SU-DHL-6 (cell line): ENCODE measurements around the gene ELAVL1.

Experiments
- H2AFZ ChIP-seq: fragments of 200-600 bp; sonication (generic); 2 replicates; pipeline ENCODE4 v1.6.1; 2014; ENCODE audit warnings: low read depth, mild to moderate bottlenecking, moderate library complexity, mixed read lengths, antibody characterized with exemption, low read length; ENCODE audit not compliant: severe bottlenecking
- H3F3A ChIP-seq: fragments of 200-600 bp; shearing (Covaris generic); 2 replicates; pipeline ENCODE4 v1.6.0; 2016; ENCODE audit warnings: antibody characterized with exemption, mild to moderate bottlenecking; ENCODE audit not compliant: insufficient read depth
- H3K27ac ChIP-seq: fragments of 200-600 bp; sonication (generic); 2 replicates; pipeline ENCODE4 v1.5.1; 2016; ENCODE audit warnings: low read depth, mild to moderate bottlenecking, low read length, moderate library complexity, mixed read lengths
- H3K27me3 ChIP-seq: fragments of 200-600 bp; sonication (generic), shearing (Covaris generic); 2 replicates; pipeline ENCODE4 v1.6.0; 2014; ENCODE audit warnings: mild to moderate bottlenecking, low read length
- H3K36me3 ChIP-seq: fragments of 200-600 bp; sonication (generic); 2 replicates; pipeline ENCODE4 v1.6.1; 2014; ENCODE audit warnings: mild to moderate bottlenecking, low read length, mixed read lengths
- H3K4me2 ChIP-seq: fragments of 300-600, 200-600 bp; shearing (Covaris generic), sonication (generic); 2 replicates; pipeline ENCODE4 v1.6.0; 2014; ENCODE audit warnings: low read length, low read depth, mild to moderate bottlenecking; ENCODE audit not compliant: poor library complexity, severe bottlenecking
- H3K4me3 ChIP-seq: fragments of 200-600 bp; sonication (generic); 2 replicates; pipeline ENCODE4 v1.5.1; 2014; ENCODE audit warnings: antibody characterized with exemption, low read length, mild to moderate bottlenecking, mixed read lengths; ENCODE audit not compliant: insufficient read depth, poor library complexity, severe bottlenecking
- H3K79me2 ChIP-seq: fragments of 200-600 bp; sonication (generic); 2 replicates; pipeline ENCODE4 v1.6.1; 2014; ENCODE audit warnings: mild to moderate bottlenecking, low read length, moderate library complexity; ENCODE audit not compliant: insufficient read depth
- H3K9ac ChIP-seq: fragments of 200-600 bp; sonication (generic); 2 replicates; pipeline ENCODE4 v1.7.0; 2014; ENCODE audit warnings: mild to moderate bottlenecking, low read length
- H3K9me2 ChIP-seq: fragments of 200-600 bp; sonication (generic); replicated peaks from 2 replicates; pipeline ENCODE4 v1.6.1; 2014; ENCODE audit warnings: low read length; ENCODE audit not compliant: insufficient read depth
- H3K9me3 ChIP-seq: fragments of 200-600 bp; sonication (generic); 2 replicates; pipeline ENCODE4 v1.6.1; 2014; ENCODE audit warnings: low read length, mixed read lengths; ENCODE audit not compliant: insufficient read depth
- H4K20me1 ChIP-seq: fragments of 200-600 bp; sonication (generic); 2 replicates; pipeline ENCODE4 v1.6.1; 2014; ENCODE audit warnings: low read depth, mild to moderate bottlenecking, antibody characterized with exemption, low read length, moderate library complexity, mixed read lengths
- CTCF ChIP-seq: fragments of 200-600 bp; sonication (generic); IDR thresholded peaks from one replicate; pipeline ENCODE4 v1.5.1; 2017; ENCODE audit warnings: antibody characterized with exemption, mild to moderate bottlenecking, low read length, moderate library complexity; ENCODE audit not compliant: insufficient read depth, poor library complexity, severe bottlenecking
- EZH2phosphoT487 ChIP-seq: fragments of 200-600 bp; sonication (generic), shearing (Covaris generic); conservative IDR thresholded peaks from 2 replicates; pipeline ENCODE4 v1.6.1; 2018; ENCODE audit warnings: mild to moderate bottlenecking, antibody characterized with exemption, low read length, moderate library complexity, mixed read lengths

Gene ELAVL1

DNA sequence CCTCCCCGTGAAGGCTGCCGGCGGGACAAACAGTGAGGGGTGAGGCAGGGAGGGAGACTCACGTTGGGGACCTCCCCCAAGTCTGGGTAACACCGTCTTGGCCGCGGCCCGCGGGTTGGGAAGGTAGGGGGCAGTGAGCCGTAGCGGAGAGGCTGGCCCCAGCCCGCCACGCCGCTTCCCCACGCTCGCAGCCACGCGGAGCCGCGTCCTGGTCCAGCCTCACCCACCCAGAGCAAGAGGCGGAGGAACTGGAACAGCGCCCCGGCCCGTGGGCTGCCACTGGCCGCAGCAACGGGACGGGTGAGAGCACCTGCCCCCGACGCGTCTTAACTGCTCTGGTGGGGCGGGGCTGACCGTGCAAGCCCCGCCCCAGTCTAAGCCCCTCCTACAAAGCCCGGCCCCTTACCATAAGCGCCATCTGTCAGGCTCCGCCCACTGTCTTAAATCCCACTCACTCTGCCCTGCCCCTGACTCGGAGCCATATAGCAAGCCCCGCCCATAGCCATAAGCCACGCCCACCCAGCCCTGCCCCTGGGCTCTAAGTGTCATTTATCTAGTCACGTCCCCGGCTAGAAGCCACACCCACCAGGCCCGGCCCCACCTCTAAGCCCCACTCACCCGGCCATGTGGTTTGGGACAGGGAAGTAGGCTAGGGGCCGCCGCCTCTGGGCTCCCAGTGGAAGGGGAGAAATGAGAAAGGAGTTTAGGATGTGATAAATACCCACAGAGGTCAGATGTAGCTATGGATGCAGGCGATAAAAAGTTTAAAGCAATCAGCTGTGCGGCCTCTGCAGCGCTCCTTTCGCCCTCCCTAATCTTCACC, 45.0 kb upstream of the ELAVL1 start:
- Histone ChIP-seq H3K4me2 (peak overlapping the region; percentile 14), H3K27me3 (no peaks in the 10 kb centered on the region), H3K36me3 (no peaks in the 10 kb centered on the region), H3K9ac (no peak overlapping the region), H3K79me2 (no peaks in the 10 kb centered on the region), H4K20me1 (no peaks in the 10 kb centered on the region), H3K9me2 (no peaks in the 10 kb centered on the region), H3K4me3 (no peak overlapping the region), H2AFZ (no peak overlapping the region), H3K9me3 (no peaks in the 10 kb centered on the region), H3K27ac (no peak overlapping the region), H3F3A (no peaks in the 10 kb centered on the region)
- TF ChIP-seq CTCF (no peak), EZH2phosphoT487 (no peak)

DNA sequence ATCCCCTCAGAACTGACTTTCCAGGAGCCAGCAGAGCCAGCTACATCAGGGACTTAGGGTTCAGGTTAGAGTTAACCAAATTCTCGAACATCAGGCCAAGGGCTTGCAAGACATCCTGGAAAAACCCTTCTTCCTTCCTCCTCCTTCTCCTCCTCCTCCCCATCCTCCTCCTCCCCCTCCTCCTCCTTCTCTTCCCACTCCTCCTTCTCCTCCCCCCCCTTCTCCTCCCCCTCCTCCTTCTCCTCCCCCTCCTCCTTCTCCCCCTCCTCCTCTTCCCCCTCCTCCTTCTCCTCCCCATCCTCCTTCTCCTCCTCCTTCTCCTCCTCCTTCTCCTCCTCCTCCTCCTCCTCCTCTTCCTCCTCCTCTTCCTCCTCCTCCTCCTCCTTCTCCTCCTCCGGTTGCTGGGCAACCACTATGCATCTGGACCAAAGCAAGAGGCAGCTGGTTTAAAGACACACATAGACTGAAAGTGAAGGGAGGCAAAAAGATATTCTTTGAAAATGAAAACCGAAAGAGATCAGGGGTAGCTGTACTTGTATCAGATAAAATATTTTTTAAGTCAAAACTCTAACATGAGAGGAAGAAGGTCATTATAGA, 41.2 kb upstream of the ELAVL1 start:
- H2AFZ ChIP-seq, result no peak overlapping the region
- H3K4me2 ChIP-seq, result no peak overlapping the region
- H3F3A ChIP-seq, result no peaks in the 10 kb centered on the region
- no peak overlapping the region for H3K9ac ChIP-seq
- TF ChIP-seq CTCF, result no peak
- no peak for TF ChIP-seq EZH2phosphoT487
- H3K9me2 ChIP-seq, result no peaks in the 10 kb centered on the region
- H3K9me3 ChIP-seq, result no peaks in the 10 kb centered on the region
- H3K36me3 ChIP-seq, result no peaks in the 10 kb centered on the region
- H3K27ac ChIP-seq, result no peak overlapping the region
- no peaks in the 10 kb centered on the region for H4K20me1 ChIP-seq
- no peaks in the 10 kb centered on the region for H3K27me3 ChIP-seq
- no peak overlapping the region for H3K4me3 ChIP-seq
- H3K79me2 ChIP-seq, result no peaks in the 10 kb centered on the region

DNA sequence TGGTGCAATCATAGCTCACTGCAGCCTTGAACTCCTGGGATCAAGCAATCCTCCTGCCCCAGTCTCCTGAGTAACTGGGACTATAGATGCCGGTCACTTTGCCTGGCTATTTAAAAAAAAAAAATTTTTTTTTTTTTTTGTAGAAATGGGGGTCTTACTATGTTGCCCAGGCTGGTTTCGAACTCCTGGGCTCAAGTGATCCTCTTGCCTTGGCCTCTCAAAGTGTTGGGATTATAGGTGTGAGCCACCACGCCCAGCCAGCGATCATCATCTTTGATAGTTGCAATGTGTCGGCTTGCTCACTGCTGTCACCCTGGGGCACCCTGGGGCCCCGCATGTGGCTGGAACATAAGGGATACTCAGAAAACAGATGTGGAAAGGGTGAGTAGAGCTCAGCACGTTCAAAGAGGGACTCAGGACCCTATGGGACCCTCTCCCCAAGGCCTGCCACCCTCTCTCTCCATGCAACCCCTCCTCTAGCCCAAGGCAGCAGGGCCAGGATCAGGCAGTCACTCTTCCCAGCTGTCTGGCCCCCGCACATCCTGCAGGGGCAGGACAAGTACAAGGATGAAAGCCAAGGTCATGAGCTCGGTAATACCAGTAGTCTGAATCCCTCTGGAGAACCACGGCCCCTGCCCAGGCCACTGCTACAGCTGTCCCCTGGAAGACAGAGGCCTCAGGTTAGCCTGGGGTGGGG, 40.6 kb upstream of the ELAVL1 start:
- TF ChIP-seq EZH2phosphoT487 (no peak), CTCF (no peak)
- no peak overlapping the region for H2AFZ ChIP-seq
- no peaks in the 10 kb centered on the region for H3K36me3 ChIP-seq
- H3K4me2 ChIP-seq, result no peak overlapping the region
- no peaks in the 10 kb centered on the region for H3K9me3 ChIP-seq
- H3F3A ChIP-seq, result no peaks in the 10 kb centered on the region
- no peaks in the 10 kb centered on the region for H3K27me3 ChIP-seq
- no peak overlapping the region for H3K9ac ChIP-seq
- no peaks in the 10 kb centered on the region for H3K9me2 ChIP-seq
- no peaks in the 10 kb centered on the region for H3K79me2 ChIP-seq
- H3K27ac ChIP-seq, result no peak overlapping the region
- no peaks in the 10 kb centered on the region for H4K20me1 ChIP-seq
- H3K4me3 ChIP-seq, result no peak overlapping the region
